Stimulated activated CD8-positive, alpha-beta memory T cell treated with anti-CD3 and anti-CD28 coated beads, Interleukin-12 subunit alpha, Interleukin-12 subunit beta, amount 100 ng/mL, for 24 hours (primary cell): ENCODE results near the gene CATSPER2.
"Not testable (repeated sequence)": the region's sequence is repeated elsewhere in the genome, so short reads cannot be mapped to it uniquely, and the experiment has no call there.

Experiments used
- DNase-seq: peaks from one replicate; pipeline ENCODE4 v3.0.0-alpha.2; 2020; ENCODE audit errors: extremely low read depth

Gene CATSPER2

DNA sequence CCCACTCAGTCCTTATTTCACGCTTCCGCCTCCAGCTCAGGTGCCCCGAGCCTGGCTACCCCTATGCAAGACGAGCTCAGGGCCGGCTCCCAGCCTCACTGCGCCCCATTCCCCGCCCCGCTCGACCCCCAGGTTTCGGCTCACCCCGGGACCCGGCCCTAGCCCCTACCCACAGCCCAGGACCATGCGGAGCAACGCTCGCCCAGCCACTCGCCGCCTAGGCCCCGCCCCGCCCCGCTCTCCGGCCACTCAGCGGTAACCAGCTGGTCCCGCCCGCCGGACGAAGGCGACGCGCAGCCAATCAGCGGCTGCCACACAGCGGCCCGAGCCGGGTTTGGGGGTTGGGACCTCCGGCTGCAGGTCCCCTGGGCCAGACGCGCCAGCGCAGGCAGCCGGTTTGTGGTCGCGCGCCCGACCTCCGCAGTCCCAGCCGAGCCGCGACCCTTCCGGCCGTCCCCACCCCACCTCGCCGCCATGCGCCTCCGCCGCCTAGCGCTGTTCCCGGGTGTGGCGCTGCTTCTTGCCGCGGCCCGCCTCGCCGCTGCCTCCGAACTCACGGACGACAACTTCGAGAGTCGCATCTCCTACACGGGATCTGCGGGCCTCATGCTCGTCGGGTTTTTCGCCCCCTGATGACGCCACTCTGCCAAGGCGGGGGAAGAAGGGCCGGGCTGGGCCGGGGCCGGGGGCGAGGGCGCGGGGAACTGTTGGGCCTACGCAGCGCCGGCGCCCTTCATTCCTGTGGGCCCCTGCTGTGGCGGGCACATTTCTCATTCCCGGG is at the start of gene CATSPER2:
Gene CATSPER2 (minus strand): TSS at position 196 of the 781 bp plus-strand sequence. CDS start 783 bp downstream, outside the sequence.
- DNase-seq, result no peak

DNA sequence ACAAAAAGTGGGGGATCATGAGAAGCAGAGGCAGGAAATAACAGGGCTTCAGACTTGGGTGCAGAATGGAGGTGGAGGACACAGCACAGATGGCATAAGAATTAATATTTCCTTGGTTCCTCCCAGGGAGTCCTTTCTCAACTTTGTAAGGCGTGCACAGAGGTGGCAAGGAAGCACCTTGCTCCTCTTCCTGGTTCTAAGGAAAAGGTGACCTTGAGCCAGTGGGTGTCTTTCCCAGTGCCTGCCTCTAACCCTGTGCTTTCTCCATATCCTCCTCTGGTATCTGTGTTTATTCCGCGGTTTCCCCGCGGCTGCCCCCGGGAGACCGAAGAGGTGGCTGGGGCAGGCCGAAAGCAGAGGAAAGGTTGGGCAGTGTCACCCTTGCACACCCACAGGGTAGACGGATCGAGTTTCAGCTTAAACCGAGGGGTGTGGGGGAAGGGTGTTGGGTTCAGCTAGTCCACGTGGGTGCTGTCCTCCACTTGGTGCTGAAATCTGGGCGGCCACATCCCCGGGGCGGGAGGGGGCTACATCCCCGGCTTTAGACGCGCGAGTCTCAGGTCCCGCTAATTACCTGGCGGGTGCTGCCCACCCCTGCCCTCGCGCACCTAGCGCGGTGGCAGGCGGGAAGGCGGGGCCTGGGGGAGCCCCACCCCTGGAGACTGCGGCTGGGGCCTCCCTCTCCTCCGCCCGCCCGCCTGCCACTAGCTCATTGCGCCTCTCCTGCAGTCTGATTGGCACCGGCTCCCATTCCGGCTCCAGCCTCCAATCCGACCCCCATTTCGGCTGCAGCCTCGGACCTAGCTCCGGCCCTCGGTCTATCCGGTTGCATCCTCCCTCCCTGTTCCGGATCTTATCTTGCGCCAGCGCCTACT is 44.7 kb upstream of the CATSPER2 start, which contains the start of gene CKMT1A:
Gene CKMT1A (plus strand): TSS at position 712 of the 875 bp plus-strand sequence. CDS start 192 bp downstream, outside the sequence.
- DNase-seq, result not testable (repeated sequence)

DNA sequence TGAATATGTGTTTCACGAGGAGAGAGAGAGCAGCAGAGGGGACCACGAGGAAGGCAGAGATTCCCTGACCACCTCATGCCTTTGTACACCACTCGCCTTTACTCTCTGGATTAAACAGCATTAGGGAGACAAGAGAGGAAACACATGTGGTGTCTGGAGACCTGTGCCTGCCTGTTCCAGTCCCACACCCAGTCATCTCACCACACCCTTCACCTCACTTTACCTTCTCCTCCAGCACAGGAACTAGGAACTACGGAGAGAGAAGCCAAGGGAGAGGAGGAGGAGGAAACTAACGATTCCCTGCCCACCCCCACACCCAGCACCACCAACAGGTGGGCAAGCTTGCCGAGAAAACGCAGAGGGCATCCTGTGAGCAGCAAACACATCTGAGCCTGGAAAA is 44.0 kb upstream of the CATSPER2 start:
- DNase-seq, result not testable (repeated sequence)

DNA sequence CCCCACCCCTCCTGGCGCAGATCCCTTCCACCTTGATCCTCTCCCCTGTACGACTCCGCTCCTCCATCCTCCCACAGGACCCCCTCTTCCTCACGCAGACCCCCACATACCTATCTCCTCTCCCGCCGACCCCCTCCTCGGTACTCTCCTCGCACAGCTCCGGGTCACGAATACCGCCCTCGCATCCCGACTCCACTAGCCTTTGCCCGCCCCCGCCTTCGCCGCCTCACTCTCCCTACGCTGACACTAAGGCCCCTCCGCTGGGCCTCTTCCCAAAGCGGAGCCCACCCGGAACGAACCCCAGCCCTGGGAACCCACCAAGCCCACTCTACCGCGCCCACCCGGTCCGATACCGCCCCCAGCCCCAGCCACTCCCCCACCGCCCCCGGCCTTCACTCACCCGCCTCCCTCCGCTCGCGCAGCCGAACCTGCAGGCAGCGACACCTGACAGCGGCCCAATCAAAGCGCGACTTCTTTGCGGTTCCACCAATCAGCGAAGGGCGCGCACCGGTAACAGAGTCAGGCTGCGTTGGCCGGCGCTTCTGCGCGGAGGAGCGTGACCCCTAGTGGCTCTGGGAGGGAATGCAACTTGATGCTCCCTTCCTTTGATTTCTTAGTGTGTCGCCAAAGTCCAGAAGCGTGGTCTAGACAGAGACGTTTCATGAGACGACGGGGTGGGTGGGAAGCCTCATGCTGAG is 41.1 kb upstream of the CATSPER2 start:
- not testable (repeated sequence) for DNase-seq

DNA sequence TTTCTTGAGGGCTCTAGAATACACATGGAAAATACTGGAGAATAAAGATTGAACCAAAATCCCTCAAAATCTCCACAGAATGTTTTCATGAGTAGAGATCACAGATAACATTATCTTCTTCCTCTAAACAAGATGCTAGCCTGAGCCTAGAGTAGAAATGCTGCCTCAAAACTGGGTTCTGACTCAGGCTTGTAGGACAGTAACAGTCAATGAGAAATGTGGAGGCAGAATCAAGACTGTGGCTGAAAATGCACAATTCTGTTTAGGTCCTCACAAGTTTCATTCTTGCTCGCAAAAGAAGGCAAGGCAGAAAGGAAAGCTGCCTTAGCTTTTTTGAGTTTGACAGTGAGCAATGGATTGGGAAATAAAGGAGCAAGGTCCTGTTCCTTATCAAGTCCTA is 25.5 kb upstream of the CATSPER2 start:
- DNase-seq, result not testable (repeated sequence)

DNA sequence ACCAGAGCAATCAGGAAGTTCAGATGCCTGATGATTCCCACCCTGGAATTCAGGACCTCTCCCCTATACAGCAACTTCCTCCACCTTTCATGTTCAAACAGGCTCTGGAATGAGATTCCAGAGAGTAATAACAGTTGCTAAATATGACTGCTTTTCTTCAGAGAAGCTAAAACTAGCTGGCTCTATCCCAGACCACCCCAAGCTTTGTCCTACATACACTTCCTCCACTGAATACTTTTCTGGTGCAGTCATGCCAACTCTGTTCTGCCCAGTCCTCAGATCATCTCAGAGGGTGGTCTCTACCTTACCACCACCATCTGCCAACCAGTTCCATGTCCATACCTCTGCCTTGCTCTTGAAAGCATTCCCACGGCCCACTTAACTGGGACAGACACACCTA is 17.5 kb upstream of the CATSPER2 start:
- DNase-seq, result not testable (repeated sequence)

DNA sequence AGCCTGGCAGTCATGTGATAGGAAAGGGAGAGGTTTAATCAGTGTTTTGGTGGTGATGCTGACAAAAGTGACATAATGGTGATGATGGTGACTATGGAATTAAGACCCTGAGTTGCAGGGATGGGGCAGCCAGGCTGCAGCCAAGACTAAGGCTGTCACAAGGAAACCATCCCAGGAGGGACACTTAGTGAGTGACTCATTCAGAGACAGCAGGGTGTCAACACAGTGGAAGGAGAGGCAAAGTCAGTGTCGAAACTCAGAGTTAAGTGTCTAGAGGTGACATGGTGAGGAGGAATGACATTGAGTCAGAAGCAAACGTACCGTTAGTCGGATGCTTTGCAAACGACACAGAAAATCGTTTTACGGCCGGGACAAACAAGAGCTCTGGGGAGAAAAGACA is 14.7 kb upstream of the CATSPER2 start:
- DNase-seq, result not testable (repeated sequence)

DNA sequence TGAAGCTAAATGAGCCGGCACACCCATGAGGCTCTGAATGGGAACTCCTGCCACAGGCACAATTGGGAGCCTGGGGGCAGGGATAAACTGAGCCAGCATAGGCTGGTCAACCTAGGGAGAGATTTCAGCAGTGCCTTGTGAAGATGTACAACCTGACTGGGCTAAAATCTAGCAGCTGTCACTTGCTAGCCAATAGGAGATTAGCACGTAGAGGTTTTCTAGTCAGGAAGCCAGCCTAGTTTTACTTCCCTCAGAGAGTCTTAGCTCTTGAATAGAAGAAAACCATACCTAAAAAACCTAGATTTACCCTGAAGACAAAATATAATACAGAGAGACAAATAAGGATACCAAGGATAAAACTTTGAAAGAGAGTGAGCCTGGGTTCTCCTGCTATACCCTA is 13.6 kb upstream of the CATSPER2 start:
- not testable (repeated sequence) for DNase-seq

DNA sequence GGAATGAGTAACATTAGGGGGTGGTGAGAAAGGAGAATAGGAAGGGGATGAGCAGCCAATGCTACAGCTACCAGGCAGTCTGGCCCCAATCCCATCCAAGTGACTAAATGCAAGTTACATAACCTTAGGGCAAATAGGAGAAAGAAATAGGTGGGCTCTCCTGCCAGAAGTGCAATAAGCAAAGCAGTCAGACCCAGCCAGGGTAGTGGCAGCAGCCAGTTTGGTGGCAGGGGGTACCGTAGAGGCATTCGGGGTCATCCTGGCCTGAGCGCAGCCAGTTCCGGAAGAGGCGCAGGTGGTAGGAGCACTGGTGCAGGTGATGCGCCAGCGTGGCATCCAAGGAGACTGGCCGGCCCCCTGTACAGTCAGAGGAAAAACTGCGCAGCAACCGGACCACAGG is 11.1 kb upstream of the CATSPER2 start:
- not testable (repeated sequence) for DNase-seq

DNA sequence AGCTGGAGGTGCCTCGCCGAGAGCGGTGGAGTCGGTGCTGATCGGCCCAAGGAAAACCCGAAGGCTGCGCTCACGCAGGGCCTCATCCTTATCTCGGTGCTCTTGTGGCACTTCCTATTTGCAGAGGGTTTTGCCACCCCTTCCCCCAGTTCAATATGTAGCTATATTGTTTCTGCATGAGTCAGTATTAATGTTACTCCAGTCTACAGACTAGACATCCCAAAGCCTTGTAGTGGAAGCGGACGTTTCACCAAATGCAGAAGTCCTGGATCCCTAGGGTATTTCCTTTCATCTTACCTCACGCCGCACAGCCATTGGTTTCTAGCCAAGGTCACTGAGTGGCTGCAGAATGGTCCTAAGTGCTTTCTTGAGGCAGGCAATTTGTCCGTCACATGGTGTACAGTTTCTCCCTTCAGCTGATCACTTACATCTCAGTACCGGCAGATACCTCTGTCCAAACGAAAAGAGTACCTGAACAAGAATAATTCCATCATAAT is 834 bp upstream of the CATSPER2 start:
- not testable (repeated sequence) for DNase-seq

DNA sequence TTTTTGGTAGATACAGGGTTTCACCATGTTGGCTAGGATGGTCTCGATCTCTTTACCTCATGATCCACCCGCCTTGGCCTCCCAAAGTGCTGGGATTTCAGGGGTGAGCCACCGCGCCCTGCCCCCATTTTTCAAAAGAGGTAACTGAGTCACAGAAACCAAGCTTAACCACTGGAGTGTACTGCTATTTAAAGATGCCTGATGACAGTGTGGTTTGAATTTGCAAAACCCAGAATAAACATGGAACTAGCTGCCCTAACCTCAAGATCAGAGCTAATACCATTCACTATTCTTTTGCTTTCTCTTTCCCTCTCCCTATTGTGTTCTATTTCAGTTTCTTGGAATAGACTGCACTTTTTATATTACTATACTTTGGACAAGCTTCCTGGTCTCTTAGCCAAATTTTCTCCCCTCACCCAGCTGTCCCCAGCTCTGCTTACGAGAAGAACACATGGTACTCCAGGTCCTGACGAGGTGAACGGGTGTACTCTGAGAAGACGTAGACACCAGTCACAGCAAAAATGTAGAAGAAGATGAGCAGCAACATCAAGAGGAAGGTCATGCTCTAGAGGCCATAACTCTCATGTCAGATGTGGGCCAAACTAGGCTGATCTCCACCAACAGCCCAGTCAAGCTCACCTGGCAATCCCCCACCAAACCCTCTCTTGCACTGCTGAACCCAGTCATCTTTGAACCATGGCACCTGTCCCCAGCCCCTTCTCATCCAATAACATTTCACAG is 10.0 kb downstream of the CATSPER2 start:
- DNase-seq, result not testable (repeated sequence)

DNA sequence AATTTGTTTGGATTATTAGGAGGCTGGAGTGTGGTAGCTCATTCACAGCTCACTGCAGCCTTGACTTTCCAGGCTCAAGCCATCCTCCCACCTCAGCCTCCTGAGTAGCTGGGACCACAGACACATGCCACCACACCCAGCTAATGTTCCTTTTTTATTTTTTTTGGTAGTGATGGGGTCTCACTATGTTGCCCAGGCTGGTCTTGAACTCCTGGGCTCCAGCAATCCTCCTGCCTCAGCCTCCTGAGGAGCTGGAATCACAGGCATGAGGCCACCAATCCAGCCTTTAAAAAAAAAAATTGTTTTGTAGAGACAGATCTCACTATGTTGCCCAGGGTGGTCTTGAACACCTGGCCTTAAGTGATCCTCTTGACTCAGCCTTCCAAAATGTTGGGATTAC is 21.7 kb downstream of the CATSPER2 start:
- not testable (repeated sequence) for DNase-seq

DNA sequence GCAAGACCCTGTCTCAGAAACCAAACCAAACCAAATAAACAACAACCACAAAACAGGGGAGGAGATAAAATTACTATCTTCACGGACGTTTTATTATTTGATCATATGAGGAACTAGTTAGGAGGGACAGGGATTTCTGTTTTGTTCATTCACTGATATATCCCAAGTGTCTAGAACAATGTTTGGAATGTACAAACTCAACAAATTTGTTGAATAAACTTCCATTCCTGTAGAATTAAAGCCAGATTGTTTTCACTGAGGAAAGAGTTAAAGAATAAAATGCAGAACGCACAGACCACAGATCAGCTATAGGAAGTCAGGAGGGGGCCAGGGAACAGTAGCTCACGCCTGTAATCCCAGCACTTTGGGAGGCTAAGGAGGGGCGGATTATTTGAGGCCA is 23.5 kb downstream of the CATSPER2 start:
- no peak for DNase-seq

DNA sequence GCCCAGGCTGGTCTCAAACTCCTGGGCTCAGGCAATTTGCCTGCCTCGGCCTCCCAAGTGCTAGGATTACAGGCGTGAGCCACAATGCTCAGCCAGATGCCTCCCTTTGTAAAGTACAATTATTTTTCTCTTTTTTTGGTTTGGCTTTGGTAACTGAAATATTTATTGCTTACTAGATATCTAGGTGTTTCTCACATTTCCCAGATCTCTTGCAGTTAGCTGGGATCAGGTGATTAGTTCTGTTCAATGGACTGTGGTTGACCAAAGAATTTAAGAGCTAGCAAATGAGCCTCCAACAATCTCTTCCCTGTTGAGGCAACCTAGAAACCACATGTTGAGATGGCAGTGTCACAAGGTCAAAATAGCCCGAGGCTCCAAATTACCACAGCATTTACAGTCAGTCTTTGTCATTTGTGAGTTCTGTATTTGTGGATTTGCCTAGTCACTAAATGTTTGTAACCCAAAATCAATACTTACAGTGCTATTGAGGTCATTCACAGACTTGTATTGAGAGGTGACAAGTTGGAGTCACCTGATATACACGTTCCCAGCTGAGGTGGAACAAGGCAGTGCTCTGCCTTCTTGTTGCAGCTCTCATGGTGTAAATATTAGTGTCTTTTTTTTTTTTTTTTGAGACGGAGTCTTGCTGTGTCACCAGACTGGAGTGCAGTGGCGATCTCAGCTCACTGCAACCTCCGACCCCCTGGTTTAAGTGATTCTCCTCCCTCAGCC is 26.4 kb downstream of the CATSPER2 start:
- DNase-seq, result not testable (repeated sequence)

DNA sequence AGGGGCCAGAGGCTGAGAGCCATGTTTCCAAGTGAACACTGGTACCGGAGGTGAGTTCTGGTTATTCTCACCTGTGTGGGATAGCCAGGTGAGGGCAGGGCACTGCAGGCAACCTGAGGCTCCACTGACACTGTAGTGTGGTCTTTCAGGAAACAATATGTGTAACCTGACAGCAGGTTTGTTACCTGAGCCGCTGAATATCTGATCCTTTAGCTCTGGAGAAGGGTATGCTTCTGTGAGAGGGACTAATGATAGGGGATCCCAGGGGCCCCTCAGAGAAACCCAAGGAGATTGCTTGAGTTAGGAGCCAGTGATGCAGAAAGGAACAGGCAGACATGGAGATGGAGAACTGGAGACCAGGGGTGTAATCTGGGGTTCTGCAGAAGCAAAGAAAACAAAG is 29.9 kb downstream of the CATSPER2 start, which contains the start of gene STRC:
Gene STRC (minus strand): TSS at position 101 of the 400 bp plus-strand sequence. CDS start 78 bp downstream, at position 23.
- DNase-seq, result not testable (repeated sequence)

DNA sequence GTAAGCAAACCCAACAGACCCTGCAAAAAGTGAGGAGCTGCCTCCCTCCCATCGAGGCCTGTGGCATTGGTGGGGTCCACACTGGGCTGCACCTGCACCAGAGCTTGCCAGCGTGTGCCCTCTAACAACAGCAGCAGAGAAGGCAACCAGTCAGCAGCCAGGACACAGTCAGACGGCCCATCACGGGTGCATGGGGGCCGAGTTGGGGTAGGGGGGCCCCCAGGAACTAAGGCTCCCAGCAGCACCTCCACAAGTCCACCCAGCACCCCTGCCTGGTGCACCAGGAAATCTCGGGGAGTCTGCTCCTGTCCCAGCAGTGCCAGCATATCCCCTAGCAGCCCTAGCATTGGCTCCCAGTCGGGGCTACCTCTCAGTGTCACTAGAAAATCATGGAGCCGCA is 30.9 kb downstream of the CATSPER2 start:
- not testable (repeated sequence) for DNase-seq

DNA sequence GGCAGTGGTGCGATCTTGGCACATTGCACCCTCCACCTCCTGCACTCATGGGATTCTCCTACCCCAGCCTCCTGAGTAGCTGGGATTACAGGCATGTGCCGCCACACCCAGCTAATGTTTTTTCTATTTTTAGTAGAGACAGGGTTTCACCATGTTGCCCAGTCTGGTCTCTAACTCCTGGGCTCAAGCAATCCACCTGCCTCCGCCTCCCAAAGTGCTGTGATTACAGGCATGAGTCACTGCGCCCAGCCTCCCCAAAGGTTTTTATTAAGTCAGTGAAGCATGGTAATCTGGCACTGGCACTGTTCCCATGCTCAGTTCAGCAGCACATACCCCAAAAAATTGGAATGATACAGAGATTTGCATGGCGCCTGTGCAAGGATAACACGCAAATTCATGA is 46.4 kb downstream of the CATSPER2 start:
- not testable (repeated sequence) for DNase-seq

DNA sequence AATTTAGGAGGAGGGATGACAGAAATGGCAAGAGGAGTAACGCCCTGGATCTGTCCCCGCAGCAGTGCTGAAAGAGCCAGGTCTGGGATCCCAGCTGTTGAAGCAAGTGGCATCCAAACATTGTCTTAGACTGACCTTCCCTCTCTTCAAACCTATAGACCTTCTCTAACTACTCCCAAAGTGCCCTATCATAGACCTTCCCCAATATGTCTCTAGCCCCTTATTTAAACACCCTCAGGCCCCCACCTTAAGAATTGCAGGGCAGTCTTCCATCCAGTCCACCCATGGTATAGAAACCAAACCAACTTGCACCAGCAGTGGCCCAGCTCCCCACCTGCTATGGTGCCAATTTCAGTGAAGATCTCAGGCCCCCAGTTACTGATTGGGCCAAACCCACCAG is 48.4 kb downstream of the CATSPER2 start:
- not testable (repeated sequence) for DNase-seq

DNA sequence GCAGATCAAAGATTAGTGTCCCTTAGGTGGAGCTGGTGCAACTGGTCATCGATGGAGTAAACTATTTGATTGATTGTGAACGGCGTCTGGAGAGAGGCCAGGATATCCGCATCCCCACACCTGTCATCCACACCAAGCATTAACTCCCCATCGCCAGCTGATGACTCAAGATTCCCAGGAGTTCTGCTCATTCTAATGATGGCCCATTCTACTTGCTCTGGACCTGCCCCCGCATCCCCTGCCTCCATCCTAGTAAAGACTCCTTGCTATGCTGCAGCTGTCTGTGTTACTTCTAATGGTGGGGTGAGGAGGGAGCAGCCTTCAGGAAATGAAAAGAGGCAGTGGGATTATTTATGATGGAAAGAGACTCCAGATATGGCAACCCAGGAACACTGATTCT is 49.5 kb downstream of the CATSPER2 start:
- DNase-seq, result not testable (repeated sequence)
